ENCODE measurements around the gene TIMP2. TPM values are rescaled to one million over a fixed set of nuclear protein-coding genes. Genes with fewer than 3 reads are reported as not detected.

Gene TIMP2
- total and polyA plus RNA-seq, 2 donors from 2014 or later = 72.1 to 172 TPM

- H3K9ac ChIP-seq (ENCODE audit: low read length in 3 of 3) = no peak overlapping the region
- FAIRE-seq = no peak
- H3K9me3 ChIP-seq (ENCODE audit: control insufficient read depth in 2 of 3, insufficient read depth in 1 of 3, low read length in 3 of 3) = no peaks in the 10 kb centered on the region
- DNase-seq = no peak
- H3K27me3 ChIP-seq (ENCODE audit: control insufficient read depth, insufficient read depth, low read length) = no peaks in the 10 kb centered on the region
- no peak overlapping the region for H3K27ac ChIP-seq (ENCODE audit: low read depth in 2 of 2, low read length in 2 of 2)
- intact Hi-C loops (cut with DNase I) = no loop called here
- TF ChIP-seq CTCF (IDR thresholded peaks at IDR 0.05; ENCODE audit: borderline replicate concordance, extremely low read depth, insufficient read depth) = no peak
- peaks cover 0 to 28% (median 15%) of the 10 kb centered on the region in 3 donors for H3K4me1 ChIP-seq (ENCODE audit: control insufficient read depth in 2 of 3, insufficient read depth in 2 of 3, low read depth in 1 of 3, low read length in 3 of 3)
- H3K36me3 ChIP-seq (ENCODE audit: control insufficient read depth in 2 of 3, insufficient read depth in 3 of 3, low read length in 3 of 3) = no peaks in the 10 kb centered on the region
- H3K4me3 ChIP-seq (ENCODE audit: low read length in 3 of 3) = no peak overlapping the region
These were observed 6.2 kb downstream of the TIMP2 start for GRCh38 chr17:78918979-78919378.

GRCh38 chr17:78917451-78918275 lies 7.5 kb downstream of the TIMP2 start:
- H3K9me3 ChIP-seq (ENCODE audit: control insufficient read depth in 2 of 3, insufficient read depth in 1 of 3, low read length in 3 of 3) = no peaks in the 10 kb centered on the region
- H3K27me3 ChIP-seq (ENCODE audit: control insufficient read depth, insufficient read depth, low read length) = no peaks in the 10 kb centered on the region
- intact Hi-C loops (cut with DNase I) = no loop called here
- peaks cover 0 to 17% (median 15%) of the 10 kb centered on the region in 3 donors for H3K4me1 ChIP-seq (ENCODE audit: control insufficient read depth in 2 of 3, insufficient read depth in 2 of 3, low read depth in 1 of 3, low read length in 3 of 3)
- H3K36me3 ChIP-seq (ENCODE audit: control insufficient read depth in 2 of 3, insufficient read depth in 3 of 3, low read length in 3 of 3) = no peaks in the 10 kb centered on the region
- DNase-seq (no peak), FAIRE-seq (no peak)
- TF ChIP-seq CTCF (IDR thresholded peaks at IDR 0.05; ENCODE audit: borderline replicate concordance, extremely low read depth, insufficient read depth) = no peak
- H3K4me3 ChIP-seq (ENCODE audit: low read length in 3 of 3) = no peak overlapping the region
- no peak overlapping the region for H3K27ac ChIP-seq (ENCODE audit: low read depth in 2 of 2, low read length in 2 of 2)
- no peak overlapping the region for H3K9ac ChIP-seq (ENCODE audit: low read length in 3 of 3)

- no peak for DNase-seq
These were observed 9.1 kb downstream of the TIMP2 start for GRCh38 chr17:78915872-78916632.

More at GRCh38 chr17:78915872-78916632, 9.1 kb downstream of the TIMP2 start:
- no peaks in the 10 kb centered on the region for H3K27me3 ChIP-seq (ENCODE audit: control insufficient read depth, insufficient read depth, low read length)
- no peak for FAIRE-seq
- no peak for TF ChIP-seq CTCF (IDR thresholded peaks at IDR 0.05; ENCODE audit: borderline replicate concordance, extremely low read depth, insufficient read depth)
- intact Hi-C loops (cut with DNase I) = no loop called here
- peak overlapping the region in 1 of 3 donors; percentile 34 for H3K9ac ChIP-seq (ENCODE audit: low read length in 3 of 3)
- no peaks in the 10 kb centered on the region for H3K36me3 ChIP-seq (ENCODE audit: control insufficient read depth in 2 of 3, insufficient read depth in 3 of 3, low read length in 3 of 3)
- H3K9me3 ChIP-seq (ENCODE audit: control insufficient read depth in 2 of 3, insufficient read depth in 1 of 3, low read length in 3 of 3) = no peaks in the 10 kb centered on the region
- no peak overlapping the region for H3K4me3 ChIP-seq (ENCODE audit: low read length in 3 of 3)
- H3K27ac ChIP-seq (ENCODE audit: low read depth in 2 of 2, low read length in 2 of 2) = peak overlapping the region; percentile 40 to 78
- H3K4me1 ChIP-seq (ENCODE audit: control insufficient read depth in 2 of 3, insufficient read depth in 2 of 3, low read depth in 1 of 3, low read length in 3 of 3) = peaks cover 0 to 14% (median 10%) of the 10 kb centered on the region in 3 donors

Measured in kidney (tissue), 14 donors.